B cell (primary cell): ENCODE measurements around the gene GDPD2. TPM values are rescaled to one million over a fixed set of nuclear protein-coding genes. Genes with fewer than 3 reads are reported as not detected.

Experiments
- ATAC-seq: fragments of 200-7000 bp; cut with Tn5 transposase; one replicate; pipeline ENCODE4 v1.10.0; 2021; ENCODE audit warnings: low read depth, mild to moderate bottlenecking, moderate number of reproducible peaks, moderate library complexity
- CTCF ChIA-PET: fragments of 350-600 bp; sonication (Branson Sonifier 250); formaldehyde crosslinking; loops from one replicate; lab custom pipeline; 2021; ENCODE audit warnings: antibody characterized with exemption, inconsistent platforms; lab: Charles Lee
- POLR2A ChIA-PET: fragments of 350-600 bp; sonication (Branson Sonifier 250); formaldehyde crosslinking; loops from one replicate; lab custom pipeline; 2021; ENCODE audit warnings: antibody characterized with exemption; lab: Charles Lee
- DNase-seq: peaks from one replicate; pipeline ENCODE4 v3.0.0; 2013
- H2AFZ ChIP-seq: 2 replicates; pipeline ENCODE4 v1.6.1; 2012; ENCODE audit warnings: mild to moderate bottlenecking, low read depth, low read length; ENCODE audit not compliant: insufficient read depth, poor library complexity, severe bottlenecking
- H3K27ac ChIP-seq, 2 donors: 1 replicate in 1 of 2; 2 replicates in 1 of 2; pipeline ENCODE4 v1.5.1; 2012 to 2013; ENCODE audit warnings: low read length in 2 of 2, mild to moderate bottlenecking in 2 of 2, moderate library complexity in 1 of 2
- H3K27me3 ChIP-seq, 4 experiments: fragments of 200-600 bp in 1 of 4; sonication (generic) in 1 of 4; replicated peaks in 1 of 4; 1 replicate in 2 of 4; 2 replicates in 2 of 4; pipeline versions ENCODE4 v1.6.1 to v1.7.0; 2013 to 2016; ENCODE audit warnings: low read length in 3 of 4, mild to moderate bottlenecking in 2 of 4, mixed read lengths in 1 of 4, moderate library complexity in 1 of 4; ENCODE audit not compliant: insufficient read depth in 4 of 4, control insufficient read depth in 3 of 4; ENCODE audit errors: control extremely low read depth in 1 of 4
- H3K36me3 ChIP-seq, 2 experiments: replicated peaks in 1 of 2; 1 replicate in 1 of 2; 2 replicates in 1 of 2; pipeline versions ENCODE4 v1.6.1 to v1.7.1; 2013; ENCODE audit warnings: low read length in 1 of 2; ENCODE audit not compliant: insufficient read depth in 2 of 2, control insufficient read depth in 1 of 2; ENCODE audit errors: control extremely low read depth in 1 of 2, extremely low read depth in 1 of 2
- H3K4me1 ChIP-seq, 2 donors: fragments of 200-600 bp in 1 of 2; sonication (generic) in 1 of 2; 1 replicate in 1 of 2; 2 replicates in 1 of 2; pipeline versions ENCODE4 v1.5.1 to v1.6.1; 2013 to 2017; ENCODE audit warnings: low read length in 2 of 2; ENCODE audit not compliant: control insufficient read depth in 2 of 2, insufficient read depth in 2 of 2
- H3K4me2 ChIP-seq: replicated peaks from 2 replicates; pipeline ENCODE3; 2012; ENCODE audit warnings: mild to moderate bottlenecking, low read depth, low read length; ENCODE audit not compliant: poor library complexity, severe bottlenecking
- H3K4me3 ChIP-seq, 5 experiments: fragments of 200-600 bp in 1 of 5; sonication (generic) in 1 of 5; 1 replicate in 3 of 5; 2 replicates in 2 of 5; pipeline versions ENCODE4 v1.5.1 to v1.7.0; 2011 to 2016; ENCODE audit warnings: low read length in 4 of 5, mild to moderate bottlenecking in 4 of 5, low read depth in 2 of 5, control low read depth in 1 of 5, moderate library complexity in 1 of 5; ENCODE audit not compliant: insufficient read depth in 1 of 5; ENCODE audit errors: control extremely low read depth in 1 of 5, extremely low read depth in 1 of 5
- H3K79me2 ChIP-seq: fragments of 200-600 bp; sonication (generic); one replicate; pipeline ENCODE4 v1.6.0; 2016; ENCODE audit warnings: low read length; ENCODE audit not compliant: control insufficient read depth, insufficient read depth
- H3K9ac ChIP-seq: fragments of 200-600 bp; sonication (generic); 2 replicates; pipeline ENCODE4 v1.6.1; 2017; ENCODE audit warnings: mild to moderate bottlenecking, low read length, moderate library complexity
- H3K9me3 ChIP-seq, 3 donors: one replicate each; pipeline versions ENCODE4 v1.6.1 to v1.7.1; 2013; ENCODE audit warnings: low read length in 2 of 3; ENCODE audit not compliant: control insufficient read depth in 2 of 3, insufficient read depth in 1 of 3; ENCODE audit errors: control extremely low read depth in 1 of 3
- H4K20me1 ChIP-seq: 2 replicates; pipeline ENCODE4 v1.6.0; 2012; ENCODE audit warnings: mild to moderate bottlenecking, low read length; ENCODE audit not compliant: insufficient read depth, control insufficient read depth, poor library complexity, severe bottlenecking
- H3K27ac Mint-ChIP-seq: one replicate; pipeline ENCODE4 v1.8.0; 2021; ENCODE audit warnings: mixed read lengths
- H3K27me3 Mint-ChIP-seq: one replicate; pipeline ENCODE4 v1.8.0; 2021; ENCODE audit warnings: mixed read lengths
- H3K4me1 Mint-ChIP-seq: one replicate; pipeline ENCODE4 v1.8.0; 2021; ENCODE audit warnings: mixed read lengths
- H3K4me3 Mint-ChIP-seq: one replicate; pipeline ENCODE4 v1.8.0; 2021; ENCODE audit warnings: mixed read lengths
- H3K9me3 Mint-ChIP-seq: one replicate; pipeline ENCODE4 v1.8.0; 2022; ENCODE audit warnings: mixed read lengths; ENCODE audit not compliant: insufficient read depth
- CTCF ChIP-seq: fragments of 200-600 bp; IDR thresholded peaks from one replicate; pipeline ENCODE4 v1.8.0; 2022; ENCODE audit warnings: antibody characterized with exemption, mild to moderate bottlenecking
- EZH2 ChIP-seq: IDR thresholded peaks from 2 replicates; pipeline ENCODE4 v1.6.1; 2012; ENCODE audit warnings: borderline replicate concordance, low read depth, mild to moderate bottlenecking, moderate library complexity, low read length; ENCODE audit not compliant: insufficient read depth, poor library complexity, severe bottlenecking
- WGBS: methylation state at CpG from one replicate; pipeline ENCODE4 v1.1.5; 2013; ENCODE audit warnings: missing lambda C conversion rate; ENCODE audit not compliant: insufficient coverage; 5-methylcytosine and 5-hydroxymethylcytosine counted together
- intact Hi-C: fragments of 100-400 bp; cut with micrococcal nuclease; formaldehyde crosslinking; loops from one replicate; pipeline ENCODE4 v1.10.0; 2022
- polyA plus RNA-seq: library from polyadenylated mRNA; depleted of rRNA; stranded (reverse); fragments of >200 nt; gene quantifications from 2 replicates; pipeline ENCODE4 v1.2.3, GENCODE V29; 2012
- total RNA-seq, 2 donors: library from RNA; stranded (reverse); fragments of 120-200 nt in 1 of 2; gene quantifications; 1 replicate in 1 of 2; 2 replicates in 1 of 2; pipeline versions ENCODE4 v1.2.3 to v1.2.4, GENCODE V29; 2013 to 2022

GDPD2 gene
- total and polyA plus RNA-seq, 2 donors (not counting 1 experiment from before 2014, with no cell fraction given): not detected

GRCh38 chrX:70468709-70469108 is 45.6 kb downstream of the GDPD2 start:
- CTCF ChIA-PET: no interaction called here
- H3K36me3 ChIP-seq: no peaks in the 10 kb centered on the region

GRCh38 chrX:70470850-70471289 is 47.8 kb downstream of the GDPD2 start:
- H3K9ac ChIP-seq: no peak overlapping the region
- no peak overlapping the region for H2AFZ ChIP-seq
- H3K27ac ChIP-seq: no peak overlapping the region
- no peak overlapping the region for H3K27ac Mint-ChIP-seq
- CTCF ChIA-PET: no interaction called here
- POLR2A ChIA-PET: no interaction called here
- no peaks in the 10 kb centered on the region for H3K9me3 ChIP-seq
- TF ChIP-seq EZH2 (no peak), CTCF (no peak)
- intact Hi-C loops: no loop called here
- no peak overlapping the region for H3K4me3 ChIP-seq
- H3K79me2 ChIP-seq: no peaks in the 10 kb centered on the region
- DNase-seq: no peak
- ATAC-seq: no peak
- H3K4me1 Mint-ChIP-seq: peaks cover 9% of the 10 kb centered on the region
- H3K4me3 Mint-ChIP-seq: no peak overlapping the region
- H4K20me1 ChIP-seq: no peaks in the 10 kb centered on the region
- H3K9me3 Mint-ChIP-seq: no peaks in the 10 kb centered on the region
- WGBS: 14% methylated on average over 1 of the region's 3 CpGs
- H3K27me3 Mint-ChIP-seq: no peaks in the 10 kb centered on the region
- H3K36me3 ChIP-seq: no peaks in the 10 kb centered on the region
- peak overlapping the region; percentile 5 for H3K4me2 ChIP-seq
- no peaks in the 10 kb centered on the region for H3K27me3 ChIP-seq
- H3K4me1 ChIP-seq: no peaks in the 10 kb centered on the region

More at GRCh38 chrX:70468709-70469108, 45.6 kb downstream of the GDPD2 start:
- no CpG with 5 or more reads among the region's 1 CpG for WGBS
- DNase-seq (no peak), ATAC-seq (no peak)
- no peak for TF ChIP-seq CTCF
- no peak for TF ChIP-seq EZH2
- POLR2A ChIA-PET: no interaction called here
- Histone ChIP-seq H3K27me3 (no peaks in the 10 kb centered on the region), H3K4me1 (no peaks in the 10 kb centered on the region), H3K9ac (no peak overlapping the region), H4K20me1 (no peaks in the 10 kb centered on the region), H3K4me3 (no peak overlapping the region), H3K27ac (no peak overlapping the region), H3K9me3 (no peaks in the 10 kb centered on the region), H2AFZ (no peak overlapping the region), H3K79me2 (no peaks in the 10 kb centered on the region), H3K4me2 (no peak overlapping the region)
- Mint-ChIP-seq H3K4me3 (no peak overlapping the region), H3K27me3 (no peaks in the 10 kb centered on the region), H3K9me3 (no peaks in the 10 kb centered on the region), H3K4me1 (peaks cover 6% of the 10 kb centered on the region), H3K27ac (no peak overlapping the region)
- intact Hi-C loops: no loop called here
